Testis (tissue), 2 donors: ENCODE measurements around the gene CHRNA5.

Source experiments
- POLR2A ChIP-seq: fragments of 450-650 bp; IDR thresholded peaks from one replicate; pipeline ENCODE4 v1.6.1; 2017; ENCODE audit warnings: antibody characterized with exemption, mild to moderate bottlenecking, moderate library complexity
- TF ChIP-seq, protein P1 (sequence below), 3 experiments: fragments of 450-650 bp in 2 of 3; fragments of 200-600 bp in 1 of 3; sonication (generic) in 1 of 3; IDR thresholded peaks; one replicate each; pipeline ENCODE4 v1.5.1; 2016 to 2019; ENCODE audit warnings: antibody characterized with exemption in 3 of 3, mild to moderate bottlenecking in 2 of 3, moderate library complexity in 1 of 3

DNA sequence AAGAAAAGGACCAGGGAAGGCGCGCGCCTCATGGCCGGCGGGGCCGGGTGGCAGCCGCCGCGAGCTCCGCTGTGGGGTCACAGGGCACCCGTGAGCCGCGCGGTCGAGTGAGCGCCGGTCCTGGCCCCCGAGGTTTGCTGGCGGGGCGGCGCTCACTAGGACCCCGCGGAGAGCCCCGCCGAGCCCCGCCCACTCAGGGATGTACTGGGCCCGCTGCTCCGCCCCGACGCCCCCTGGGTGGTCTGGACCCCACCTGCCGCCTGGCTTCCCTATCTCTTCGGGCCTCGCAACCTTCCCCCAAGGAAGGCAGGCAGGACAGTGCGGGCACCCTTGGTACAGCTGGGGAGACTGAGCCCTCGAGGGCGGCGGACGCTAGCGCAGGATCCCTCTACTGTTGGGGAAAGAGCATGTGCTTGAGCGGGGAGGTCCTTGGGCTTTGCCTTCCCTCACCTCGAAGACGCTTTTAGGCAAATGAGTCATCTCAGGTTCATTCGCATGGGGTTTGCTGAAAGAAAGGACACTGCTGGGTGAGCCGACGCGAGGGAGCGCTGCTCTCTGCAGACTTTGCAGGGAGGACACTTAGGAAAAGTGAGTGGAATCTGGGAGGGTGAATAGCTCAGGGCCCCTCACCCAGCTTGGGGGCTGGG, 75.9 kb downstream of the CHRNA5 start, which contains the start of gene CHRNB4:
- TF ChIP-seq POLR2A = no peak
- TF ChIP-seq, protein P1, sequence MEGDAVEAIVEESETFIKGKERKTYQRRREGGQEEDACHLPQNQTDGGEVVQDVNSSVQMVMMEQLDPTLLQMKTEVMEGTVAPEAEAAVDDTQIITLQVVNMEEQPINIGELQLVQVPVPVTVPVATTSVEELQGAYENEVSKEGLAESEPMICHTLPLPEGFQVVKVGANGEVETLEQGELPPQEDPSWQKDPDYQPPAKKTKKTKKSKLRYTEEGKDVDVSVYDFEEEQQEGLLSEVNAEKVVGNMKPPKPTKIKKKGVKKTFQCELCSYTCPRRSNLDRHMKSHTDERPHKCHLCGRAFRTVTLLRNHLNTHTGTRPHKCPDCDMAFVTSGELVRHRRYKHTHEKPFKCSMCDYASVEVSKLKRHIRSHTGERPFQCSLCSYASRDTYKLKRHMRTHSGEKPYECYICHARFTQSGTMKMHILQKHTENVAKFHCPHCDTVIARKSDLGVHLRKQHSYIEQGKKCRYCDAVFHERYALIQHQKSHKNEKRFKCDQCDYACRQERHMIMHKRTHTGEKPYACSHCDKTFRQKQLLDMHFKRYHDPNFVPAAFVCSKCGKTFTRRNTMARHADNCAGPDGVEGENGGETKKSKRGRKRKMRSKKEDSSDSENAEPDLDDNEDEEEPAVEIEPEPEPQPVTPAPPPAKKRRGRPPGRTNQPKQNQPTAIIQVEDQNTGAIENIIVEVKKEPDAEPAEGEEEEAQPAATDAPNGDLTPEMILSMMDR (IDR thresholded peaks at IDR 0.05) = no peak
